Amniotic stem cell (primary cell): Measurements from ENCODE around the gene SMPD3.

Source experiments
- DNase-seq: peaks from one replicate; lab custom pipeline; 2025; lab: John Stamatoyannopoulos, UW

The SMPD3 gene

GRCh38 chr16:68382296-68382718 is 66.0 kb downstream of the SMPD3 start:
- DNase-seq, result no peak

GRCh38 chr16:68381363-68381724 is 67.0 kb downstream of the SMPD3 start:
- no peak for DNase-seq

- DNase-seq, result no peak
Measured at GRCh38 chr16:68380676-68381362, 67.5 kb downstream of the SMPD3 start.

GRCh38 chr16:68380348-68380670 is 68.0 kb downstream of the SMPD3 start:
- DNase-seq, result no peak

GRCh38 chr16:68379472-68380347 is 68.6 kb downstream of the SMPD3 start:
- no peak for DNase-seq

- no peak for DNase-seq
Measured at GRCh38 chr16:68378436-68379415, 69.6 kb downstream of the SMPD3 start.

- no peak for DNase-seq
Measured at GRCh38 chr16:68377667-68378393, 70.5 kb downstream of the SMPD3 start.

- DNase-seq, result no peak
Measured at GRCh38 chr16:68377221-68377620, 71.1 kb downstream of the SMPD3 start.

GRCh38 chr16:68376590-68376989 is 71.7 kb downstream of the SMPD3 start:
- no peak for DNase-seq

- no peak for DNase-seq
Measured at GRCh38 chr16:68375801-68376536, 72.3 kb downstream of the SMPD3 start.

GRCh38 chr16:68374961-68375660 is 73.2 kb downstream of the SMPD3 start:
- DNase-seq, result no peak

GRCh38 chr16:68374246-68374805 is 74.0 kb downstream of the SMPD3 start:
- no peak for DNase-seq

GRCh38 chr16:68373528-68374245 is 74.6 kb downstream of the SMPD3 start:
- no peak for DNase-seq

- DNase-seq, result no peak
Measured at GRCh38 chr16:68372806-68373205, 75.5 kb downstream of the SMPD3 start.

GRCh38 chr16:68372381-68372720 is 76.0 kb downstream of the SMPD3 start:
- no peak for DNase-seq

GRCh38 chr16:68371706-68372380 is 76.5 kb downstream of the SMPD3 start:
- DNase-seq, result no peak

GRCh38 chr16:68371276-68371651 is 77.0 kb downstream of the SMPD3 start:
- no peak for DNase-seq

GRCh38 chr16:68370581-68371275 is 77.6 kb downstream of the SMPD3 start:
- no peak for DNase-seq
